Right lobe of liver (tissue), 6 donors: ENCODE data around the gene MTG1. TPM values are rescaled to one million over a fixed set of nuclear protein-coding genes. Genes with fewer than 3 reads are reported as not detected.
A peak's percentile ranks its signal among the peaks of the same experiment; 100 is the strongest.

Source experiments
- ATAC-seq, 4 donors: fragments of 200-7000 bp; cut with Tn5 transposase; one replicate each; pipeline ENCODE4 v1.9.1; 2020; ENCODE audit warnings: mild to moderate bottlenecking in 4 of 4, moderate library complexity in 4 of 4
- DNase-seq, 3 donors: peaks; one replicate each; pipeline ENCODE4 v3.0.0-alpha.2; 2020
- H3K27ac ChIP-seq, 3 donors: fragments of 200-600 bp; one replicate each; pipeline ENCODE4 v1.8.0; 2022
- H3K27me3 ChIP-seq, 2 donors: fragments of 200-600 bp; one replicate each; pipeline ENCODE4 v1.8.0; 2022
- H3K36me3 ChIP-seq, 4 donors: fragments of 200-600 bp; sonication (generic) in 1 of 4; one replicate each; pipeline versions ENCODE4 v1.5.1 to v1.8.0; 2017 to 2022; ENCODE audit warnings: control low read depth in 1 of 4
- H3K4me1 ChIP-seq, 4 donors: fragments of 200-600 bp; sonication (generic) in 1 of 4; one replicate each; pipeline versions ENCODE4 v1.5.1 to v1.8.0; 2017 to 2022; ENCODE audit warnings: control low read depth in 1 of 4
- H3K4me3 ChIP-seq, 3 donors: fragments of 200-600 bp; one replicate each; pipeline ENCODE4 v1.8.0; 2022
- H3K9me3 ChIP-seq, 4 donors: fragments of 200-600 bp; sonication (generic) in 1 of 4; one replicate each; pipeline versions ENCODE4 v1.5.1 to v1.8.0; 2017 to 2022; ENCODE audit warnings: control low read depth in 1 of 4
- CTCF ChIP-seq, 4 donors: fragments of 200-600 bp in 3 of 4; fragments of 450-650 bp in 1 of 4; IDR thresholded peaks; one replicate each; pipeline versions ENCODE4 v1.5.1 to v1.8.0; 2016 to 2022; ENCODE audit warnings: antibody characterized with exemption in 4 of 4, mild to moderate bottlenecking in 2 of 4
- POLR2A ChIP-seq: fragments of 450-650 bp; IDR thresholded peaks from one replicate; pipeline ENCODE4 v1.6.1; 2017; ENCODE audit warnings: antibody characterized with exemption, mild to moderate bottlenecking
- WGBS: methylation state at CpG from one replicate; pipeline ENCODE4 v1.1.6; 2018; ENCODE audit warnings: low coverage, low lambda C conversion rate; ENCODE audit not compliant: insufficient coverage; ENCODE audit errors: missing lambda C conversion rate; 5-methylcytosine and 5-hydroxymethylcytosine counted together
- intact Hi-C, 2 donors: fragments of 100-400 bp; cut with DNase I; formaldehyde crosslinking; loops; one replicate each; pipeline versions ENCODE4 v1.11.2 to v1.14.1; 2022
- total RNA-seq, 6 experiments: library from RNA; depleted of rRNA in 2 of 6; stranded (reverse); fragments of >200 nt in 2 of 6; fragmentation: NEBNext Ultra II Directional in 3 of 6; extraction: Animal tissue kit (Norgen Biotek cat#: 25700) in 3 of 6; gene quantifications; one replicate each; pipeline versions ENCODE4 v1.1.0 to v1.2.4, GENCODE V29; 2016 to 2023
- donor health status: DM: no; HTN: yes; CAD: no.
- donor health status: DM: no; HTN: no; CAD: no.
- donor health status: DM: no; HTN: no; CAD: no.
- donor health status: DM: no; HTN: yes; CAD: no.
- donor health status: DM: no; HTN: yes; CAD: no.

Gene MTG1
- total RNA-seq, 6 experiments from 2014 or later, result 25.1 to 45.7 (median 34.5) TPM

DNA sequence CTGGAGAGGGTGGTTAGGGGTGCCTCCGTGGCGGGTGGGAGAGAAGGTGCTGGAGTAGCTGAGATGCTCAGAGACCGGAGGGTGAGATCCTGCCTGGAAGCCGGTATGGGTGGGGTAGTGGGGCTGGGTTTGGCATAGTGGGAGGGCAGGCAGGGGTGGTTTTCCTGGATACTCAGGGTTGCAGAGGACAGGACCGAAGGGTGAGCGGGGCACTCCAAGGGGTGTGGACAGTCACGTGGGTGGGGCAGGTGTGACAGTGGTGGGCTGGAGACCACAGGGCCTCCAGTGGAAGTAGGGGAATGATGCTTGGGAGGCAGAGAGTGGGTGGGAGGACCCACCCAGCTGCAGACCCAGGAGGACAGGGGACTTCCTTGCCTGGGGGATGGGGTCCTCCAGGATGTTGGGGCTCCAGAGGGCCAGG lies 61.7 kb downstream of the MTG1 start:
- no peaks in the 10 kb centered on the region for H3K36me3 ChIP-seq
- ATAC-seq (no peak), DNase-seq (no peak)
- TF ChIP-seq CTCF (IDR thresholded peaks at IDR 0.05) (no peak), POLR2A (no peak)
- no peaks in the 10 kb centered on the region for H3K9me3 ChIP-seq
- intact Hi-C loops, result no loop called here
- no peaks in the 10 kb centered on the region for H3K4me1 ChIP-seq
- H3K27me3 ChIP-seq, result no peaks in the 10 kb centered on the region
- 83% methylated on average over 6 of the region's 7 CpGs for WGBS
- H3K27ac ChIP-seq, result no peak overlapping the region
- H3K4me3 ChIP-seq, result no peak overlapping the region

DNA sequence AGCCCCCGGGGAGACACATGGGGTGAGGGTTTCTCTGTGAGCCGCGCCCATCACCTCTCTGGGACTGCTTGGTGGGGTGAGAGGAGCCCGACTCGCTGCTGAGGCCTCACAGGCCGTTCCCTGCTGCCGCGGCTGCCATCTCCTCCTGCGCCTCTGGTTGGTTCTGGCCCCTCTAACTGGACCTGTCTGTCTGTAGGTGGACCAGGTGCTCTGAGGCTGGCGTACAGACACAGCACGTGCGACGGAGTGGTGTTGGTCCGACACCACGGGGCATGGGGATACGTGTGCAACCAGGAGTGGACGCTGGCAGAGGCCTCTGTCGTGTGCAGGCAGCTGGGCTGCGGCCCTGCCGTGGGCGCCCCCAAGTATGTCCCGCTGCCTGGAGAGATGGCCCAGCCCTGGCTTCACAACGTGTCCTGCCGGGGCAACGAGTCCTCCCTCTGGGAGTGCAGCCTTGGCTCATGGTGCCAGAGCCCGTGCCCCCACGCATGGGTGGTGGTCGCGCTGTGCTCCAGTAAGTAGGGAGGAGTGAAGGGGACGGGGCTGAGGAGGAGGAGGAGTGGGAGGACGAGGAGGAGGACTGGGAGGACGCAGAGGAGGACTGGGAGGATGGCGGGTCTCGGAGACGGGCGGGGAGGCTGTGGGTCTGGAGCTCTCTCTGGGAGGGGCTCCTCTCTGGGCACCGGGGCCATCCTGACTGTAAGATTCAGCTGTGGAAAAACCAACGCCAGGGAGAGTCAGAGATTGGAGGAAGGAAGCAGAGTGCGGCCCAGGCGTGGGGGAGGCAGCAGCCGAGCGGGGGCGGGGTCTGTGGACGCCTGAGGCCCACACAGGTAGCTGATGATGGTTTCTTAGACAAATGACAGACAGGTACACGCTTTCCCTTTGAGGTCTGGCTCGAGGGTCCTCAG lies 62.3 kb downstream of the MTG1 start:
- TF ChIP-seq CTCF (IDR thresholded peaks at IDR 0.05) (no peak), POLR2A (no peak)
- H3K4me1 ChIP-seq, result no peaks in the 10 kb centered on the region
- H3K9me3 ChIP-seq, result no peaks in the 10 kb centered on the region
- H3K4me3 ChIP-seq, result no peak overlapping the region
- H3K27ac ChIP-seq, result no peak overlapping the region
- no peaks in the 10 kb centered on the region for H3K36me3 ChIP-seq
- DNase-seq (peak in 1 of 3 donors; percentile 42), ATAC-seq (no peak)
- H3K27me3 ChIP-seq, result no peaks in the 10 kb centered on the region
- intact Hi-C loops, result no loop called here
- 81% methylated on average over 11 of the region's 46 CpGs for WGBS

GRCh38 chr10:133457100-133457841 lies 63.3 kb downstream of the MTG1 start:
- Histone ChIP-seq H3K9me3 (no peaks in the 10 kb centered on the region), H3K27ac (no peak overlapping the region), H3K27me3 (no peaks in the 10 kb centered on the region), H3K4me3 (no peak overlapping the region), H3K4me1 (no peaks in the 10 kb centered on the region), H3K36me3 (no peaks in the 10 kb centered on the region)
- ATAC-seq (no peak), DNase-seq (peak in 2 of 3 donors; percentile 21 to 49)
- TF ChIP-seq POLR2A, result no peak
- WGBS, result 100% methylated on average over 9 of the region's 34 CpGs
- intact Hi-C loops, result no loop called here

- TF ChIP-seq POLR2A, result no peak
- TF ChIP-seq CTCF (IDR thresholded peaks at IDR 0.05), result no peak
- Histone ChIP-seq H3K4me1 (no peaks in the 10 kb centered on the region), H3K36me3 (no peaks in the 10 kb centered on the region), H3K27ac (no peak overlapping the region), H3K27me3 (no peaks in the 10 kb centered on the region), H3K4me3 (no peak overlapping the region), H3K9me3 (no peaks in the 10 kb centered on the region)
- DNase-seq (peak in 1 of 3 donors; percentile 37), ATAC-seq (no peak)
- 95% methylated on average over 4 of the region's 40 CpGs for WGBS
- intact Hi-C loops, result no loop called here
Observed at GRCh38 chr10:133458021-133458709, 64.2 kb downstream of the MTG1 start.
